SU-DHL-6 (cell line): ENCODE data around the gene ELMO1.

Experiments used
- H2AFZ ChIP-seq: fragments of 200-600 bp; sonication (generic); 2 replicates; pipeline ENCODE4 v1.6.1; 2014; ENCODE audit warnings: low read depth, mild to moderate bottlenecking, moderate library complexity, mixed read lengths, antibody characterized with exemption, low read length; ENCODE audit not compliant: severe bottlenecking
- H3F3A ChIP-seq: fragments of 200-600 bp; shearing (Covaris generic); 2 replicates; pipeline ENCODE4 v1.6.0; 2016; ENCODE audit warnings: antibody characterized with exemption, mild to moderate bottlenecking; ENCODE audit not compliant: insufficient read depth
- H3K27ac ChIP-seq: fragments of 200-600 bp; sonication (generic); 2 replicates; pipeline ENCODE4 v1.5.1; 2016; ENCODE audit warnings: low read depth, mild to moderate bottlenecking, low read length, moderate library complexity, mixed read lengths
- H3K27me3 ChIP-seq: fragments of 200-600 bp; sonication (generic), shearing (Covaris generic); 2 replicates; pipeline ENCODE4 v1.6.0; 2014; ENCODE audit warnings: mild to moderate bottlenecking, low read length
- H3K36me3 ChIP-seq: fragments of 200-600 bp; sonication (generic); 2 replicates; pipeline ENCODE4 v1.6.1; 2014; ENCODE audit warnings: mild to moderate bottlenecking, low read length, mixed read lengths
- H3K4me2 ChIP-seq: fragments of 300-600, 200-600 bp; shearing (Covaris generic), sonication (generic); 2 replicates; pipeline ENCODE4 v1.6.0; 2014; ENCODE audit warnings: low read length, low read depth, mild to moderate bottlenecking; ENCODE audit not compliant: poor library complexity, severe bottlenecking
- H3K4me3 ChIP-seq: fragments of 200-600 bp; sonication (generic); 2 replicates; pipeline ENCODE4 v1.5.1; 2014; ENCODE audit warnings: antibody characterized with exemption, low read length, mild to moderate bottlenecking, mixed read lengths; ENCODE audit not compliant: insufficient read depth, poor library complexity, severe bottlenecking
- H3K79me2 ChIP-seq: fragments of 200-600 bp; sonication (generic); 2 replicates; pipeline ENCODE4 v1.6.1; 2014; ENCODE audit warnings: mild to moderate bottlenecking, low read length, moderate library complexity; ENCODE audit not compliant: insufficient read depth
- H3K9ac ChIP-seq: fragments of 200-600 bp; sonication (generic); 2 replicates; pipeline ENCODE4 v1.7.0; 2014; ENCODE audit warnings: mild to moderate bottlenecking, low read length
- H3K9me2 ChIP-seq: fragments of 200-600 bp; sonication (generic); replicated peaks from 2 replicates; pipeline ENCODE4 v1.6.1; 2014; ENCODE audit warnings: low read length; ENCODE audit not compliant: insufficient read depth
- H3K9me3 ChIP-seq: fragments of 200-600 bp; sonication (generic); 2 replicates; pipeline ENCODE4 v1.6.1; 2014; ENCODE audit warnings: low read length, mixed read lengths; ENCODE audit not compliant: insufficient read depth
- H4K20me1 ChIP-seq: fragments of 200-600 bp; sonication (generic); 2 replicates; pipeline ENCODE4 v1.6.1; 2014; ENCODE audit warnings: low read depth, mild to moderate bottlenecking, antibody characterized with exemption, low read length, moderate library complexity, mixed read lengths
- CTCF ChIP-seq: fragments of 200-600 bp; sonication (generic); IDR thresholded peaks from one replicate; pipeline ENCODE4 v1.5.1; 2017; ENCODE audit warnings: antibody characterized with exemption, mild to moderate bottlenecking, low read length, moderate library complexity; ENCODE audit not compliant: insufficient read depth, poor library complexity, severe bottlenecking
- EZH2phosphoT487 ChIP-seq: fragments of 200-600 bp; sonication (generic), shearing (Covaris generic); conservative IDR thresholded peaks from 2 replicates; pipeline ENCODE4 v1.6.1; 2018; ENCODE audit warnings: mild to moderate bottlenecking, antibody characterized with exemption, low read length, moderate library complexity, mixed read lengths

Gene ELMO1

DNA sequence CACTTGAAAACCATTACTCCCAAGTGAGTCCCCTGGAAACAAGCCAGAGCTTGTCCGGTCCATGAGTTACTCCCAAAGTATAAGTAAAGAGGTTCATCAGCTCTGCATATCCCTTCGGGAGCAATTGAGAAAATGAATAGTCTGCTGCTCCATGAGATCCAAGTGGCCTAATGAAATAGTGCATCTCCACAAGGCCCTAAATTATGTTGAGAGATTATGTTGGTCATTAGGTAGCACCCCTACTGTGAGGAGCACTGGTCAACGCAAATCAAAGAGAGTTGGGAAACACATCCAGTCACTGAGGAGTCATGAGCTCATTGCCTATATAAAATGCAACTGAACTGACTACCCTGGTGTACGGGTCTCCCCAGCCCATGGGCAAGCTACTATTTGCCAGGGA is 518.9 kb downstream of the ELMO1 start:
- Histone ChIP-seq H3K9me2 (no peaks in the 10 kb centered on the region), H3K9me3 (no peaks in the 10 kb centered on the region), H3K27ac (no peak overlapping the region), H3F3A (no peaks in the 10 kb centered on the region), H3K9ac (no peak overlapping the region), H3K36me3 (no peaks in the 10 kb centered on the region), H2AFZ (no peak overlapping the region), H3K27me3 (no peaks in the 10 kb centered on the region), H3K79me2 (no peaks in the 10 kb centered on the region), H3K4me3 (no peak overlapping the region), H4K20me1 (no peaks in the 10 kb centered on the region), H3K4me2 (no peak overlapping the region)
- TF ChIP-seq CTCF (no peak), EZH2phosphoT487 (no peak)

DNA sequence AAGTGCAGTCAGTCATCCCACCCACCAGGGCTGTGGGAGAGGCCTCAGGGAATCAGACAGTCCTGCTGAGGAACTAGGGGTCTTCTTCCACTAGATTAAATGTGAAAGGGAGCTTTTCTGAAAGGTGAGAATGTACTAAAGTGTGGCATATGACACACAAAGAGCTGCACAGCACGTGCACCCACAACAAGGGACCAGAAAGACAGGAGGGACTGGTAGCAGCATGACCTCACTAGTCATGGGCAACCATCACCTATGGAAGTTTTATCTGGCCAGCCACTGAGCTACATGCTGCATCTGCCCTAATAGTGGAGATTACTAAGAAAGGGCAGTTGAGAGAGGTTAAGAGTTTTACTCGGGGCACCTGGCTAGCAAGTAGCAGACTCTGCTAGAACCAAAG is 519.9 kb downstream of the ELMO1 start:
- no peaks in the 10 kb centered on the region for H4K20me1 ChIP-seq
- H3K27me3 ChIP-seq, result no peaks in the 10 kb centered on the region
- no peaks in the 10 kb centered on the region for H3K36me3 ChIP-seq
- no peaks in the 10 kb centered on the region for H3K9me3 ChIP-seq
- no peaks in the 10 kb centered on the region for H3F3A ChIP-seq
- no peak overlapping the region for H3K4me2 ChIP-seq
- H3K4me3 ChIP-seq, result no peak overlapping the region
- no peaks in the 10 kb centered on the region for H3K9me2 ChIP-seq
- no peak overlapping the region for H2AFZ ChIP-seq
- no peak for TF ChIP-seq EZH2phosphoT487
- no peak for TF ChIP-seq CTCF
- no peaks in the 10 kb centered on the region for H3K79me2 ChIP-seq
- no peak overlapping the region for H3K27ac ChIP-seq
- no peak overlapping the region for H3K9ac ChIP-seq

DNA sequence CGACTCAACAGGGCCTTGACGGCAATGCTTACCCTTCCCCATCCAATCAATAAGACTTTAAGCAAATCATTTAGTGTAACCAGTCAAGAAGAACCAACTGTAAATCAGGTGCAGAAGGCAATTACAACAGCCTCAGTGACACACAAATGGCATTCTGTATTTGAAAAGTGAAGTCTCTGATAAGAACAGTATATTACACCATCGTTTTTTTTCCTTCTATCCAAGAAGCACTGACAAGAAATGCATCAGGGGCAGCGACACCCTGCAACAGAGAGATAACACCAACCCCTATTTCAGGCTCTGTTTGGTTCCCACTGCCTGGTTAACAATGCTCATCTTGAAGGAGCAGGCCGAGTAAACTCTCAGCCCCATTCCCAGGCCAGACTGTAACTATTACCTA is 520.4 kb downstream of the ELMO1 start:
- H3K27ac ChIP-seq, result no peak overlapping the region
- H2AFZ ChIP-seq, result no peak overlapping the region
- no peaks in the 10 kb centered on the region for H3F3A ChIP-seq
- no peaks in the 10 kb centered on the region for H3K36me3 ChIP-seq
- H3K4me2 ChIP-seq, result no peak overlapping the region
- H3K4me3 ChIP-seq, result no peak overlapping the region
- H3K79me2 ChIP-seq, result no peaks in the 10 kb centered on the region
- H3K9me3 ChIP-seq, result no peaks in the 10 kb centered on the region
- H3K27me3 ChIP-seq, result no peaks in the 10 kb centered on the region
- H3K9ac ChIP-seq, result no peak overlapping the region
- no peaks in the 10 kb centered on the region for H3K9me2 ChIP-seq
- TF ChIP-seq EZH2phosphoT487 (no peak), CTCF (no peak)
- H4K20me1 ChIP-seq, result no peaks in the 10 kb centered on the region

DNA sequence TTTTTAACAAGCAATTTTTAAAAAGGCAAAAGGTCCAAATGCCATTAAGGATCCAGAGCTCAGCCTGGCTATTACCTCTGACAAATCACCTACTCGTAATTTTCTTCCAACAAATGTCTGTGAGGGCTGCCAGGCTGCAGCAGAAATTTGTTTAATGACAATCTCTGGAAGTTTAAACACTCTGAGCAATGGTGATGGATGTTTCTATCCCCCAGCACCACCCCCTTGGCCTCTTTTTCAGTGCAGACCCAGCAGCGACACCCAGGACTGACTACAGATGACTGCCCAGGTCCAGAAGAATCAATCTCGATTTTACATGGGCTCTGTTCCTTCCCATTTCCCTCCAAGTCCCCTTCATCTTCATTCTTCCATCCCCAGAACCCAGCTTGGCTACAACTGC is 523.0 kb downstream of the ELMO1 start:
- Histone ChIP-seq H2AFZ (no peak overlapping the region), H4K20me1 (no peaks in the 10 kb centered on the region), H3K27ac (no peak overlapping the region), H3K9me3 (no peaks in the 10 kb centered on the region), H3K4me3 (no peak overlapping the region), H3K9me2 (no peaks in the 10 kb centered on the region), H3K27me3 (no peaks in the 10 kb centered on the region), H3K36me3 (no peaks in the 10 kb centered on the region), H3K79me2 (no peaks in the 10 kb centered on the region), H3K4me2 (no peak overlapping the region), H3F3A (no peaks in the 10 kb centered on the region), H3K9ac (no peak overlapping the region)
- TF ChIP-seq CTCF (no peak), EZH2phosphoT487 (no peak)
